Adrenal gland (tissue), 5 donors: ENCODE measurements around the gene LEKR1.

Experiments used
- POLR2A ChIP-seq, 2 donors: fragments of 450-650 bp; IDR thresholded peaks; one replicate each; pipeline ENCODE4 v1.6.1; 2017; ENCODE audit warnings: antibody characterized with exemption in 2 of 2, mild to moderate bottlenecking in 2 of 2, moderate library complexity in 1 of 2
- TF ChIP-seq, protein P1 (sequence below), 6 experiments: fragments of 450-650 bp in 4 of 6; fragments of 200-600 bp in 2 of 6; sonication (generic) in 1 of 6; IDR thresholded peaks; 1 replicate in 5 of 6; 2 replicates in 1 of 6; pipeline versions ENCODE4 v1.5.1 to v1.8.0; 2016 to 2021; ENCODE audit warnings: antibody characterized with exemption in 6 of 6, mild to moderate bottlenecking in 2 of 6, moderate library complexity in 1 of 6
- donor health status: DM: no; HTN: no; CAD: no.

DNA sequence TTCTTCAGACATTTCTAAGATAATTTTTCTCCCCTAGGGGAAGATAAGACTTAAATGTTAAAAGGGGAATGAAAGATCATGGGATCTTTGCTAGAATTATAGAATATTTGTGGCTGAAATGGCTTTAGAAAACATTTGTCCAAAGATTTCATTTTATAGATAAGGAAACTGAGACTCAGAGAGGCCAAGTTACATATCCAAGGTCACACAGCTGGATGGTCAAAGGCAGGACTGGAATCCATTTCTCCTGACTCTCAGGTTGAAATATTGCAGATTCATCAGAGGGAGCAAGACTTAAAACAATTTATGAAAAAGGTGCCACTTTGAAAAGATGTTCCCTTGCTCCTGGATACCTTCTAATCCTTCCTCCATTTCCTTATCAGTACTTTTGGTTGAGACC, 19.5 kb upstream of the LEKR1 start:
- TF ChIP-seq, protein P1, sequence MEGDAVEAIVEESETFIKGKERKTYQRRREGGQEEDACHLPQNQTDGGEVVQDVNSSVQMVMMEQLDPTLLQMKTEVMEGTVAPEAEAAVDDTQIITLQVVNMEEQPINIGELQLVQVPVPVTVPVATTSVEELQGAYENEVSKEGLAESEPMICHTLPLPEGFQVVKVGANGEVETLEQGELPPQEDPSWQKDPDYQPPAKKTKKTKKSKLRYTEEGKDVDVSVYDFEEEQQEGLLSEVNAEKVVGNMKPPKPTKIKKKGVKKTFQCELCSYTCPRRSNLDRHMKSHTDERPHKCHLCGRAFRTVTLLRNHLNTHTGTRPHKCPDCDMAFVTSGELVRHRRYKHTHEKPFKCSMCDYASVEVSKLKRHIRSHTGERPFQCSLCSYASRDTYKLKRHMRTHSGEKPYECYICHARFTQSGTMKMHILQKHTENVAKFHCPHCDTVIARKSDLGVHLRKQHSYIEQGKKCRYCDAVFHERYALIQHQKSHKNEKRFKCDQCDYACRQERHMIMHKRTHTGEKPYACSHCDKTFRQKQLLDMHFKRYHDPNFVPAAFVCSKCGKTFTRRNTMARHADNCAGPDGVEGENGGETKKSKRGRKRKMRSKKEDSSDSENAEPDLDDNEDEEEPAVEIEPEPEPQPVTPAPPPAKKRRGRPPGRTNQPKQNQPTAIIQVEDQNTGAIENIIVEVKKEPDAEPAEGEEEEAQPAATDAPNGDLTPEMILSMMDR (IDR thresholded peaks at IDR 0.05) = no peak
- no peak for TF ChIP-seq POLR2A (IDR thresholded peaks at IDR 0.05)
